Nephron progenitor cell (in vitro differentiated cells): ENCODE data around the gene FSTL4.

ENCODE experiments used
- DNase-seq: peaks from one replicate; pipeline ENCODE4 v3.0.0; 2021
- H3K27ac Mint-ChIP-seq: 2 replicates; pipeline ENCODE4 v1.8.0; 2021; ENCODE audit warnings: mild to moderate bottlenecking, moderate library complexity, mixed read lengths
- H3K27me3 Mint-ChIP-seq: 2 replicates; pipeline ENCODE4 v1.8.0; 2021; ENCODE audit warnings: mild to moderate bottlenecking, low read depth, mixed read lengths; ENCODE audit not compliant: poor library complexity
- H3K36me3 Mint-ChIP-seq: 2 replicates; pipeline ENCODE4 v1.8.0; 2021; ENCODE audit warnings: low read depth, mixed read lengths
- H3K4me1 Mint-ChIP-seq: 2 replicates; pipeline ENCODE4 v1.8.0; 2021; ENCODE audit warnings: mixed read lengths
- H3K4me3 Mint-ChIP-seq: 2 replicates; pipeline ENCODE4 v1.8.0; 2021; ENCODE audit warnings: mild to moderate bottlenecking, moderate library complexity, mixed read lengths
- H3K9me3 Mint-ChIP-seq: 2 replicates; pipeline ENCODE4 v1.8.0; 2021; ENCODE audit warnings: mild to moderate bottlenecking, moderate library complexity, mixed read lengths
- TF ChIP-seq, protein P1 (sequence below): fragments of 200-600 bp; sonication (generic); IDR thresholded peaks from 2 replicates; pipeline ENCODE4 v1.5.0; 2021; ENCODE audit warnings: antibody characterized with exemption

FSTL4 gene

DNA sequence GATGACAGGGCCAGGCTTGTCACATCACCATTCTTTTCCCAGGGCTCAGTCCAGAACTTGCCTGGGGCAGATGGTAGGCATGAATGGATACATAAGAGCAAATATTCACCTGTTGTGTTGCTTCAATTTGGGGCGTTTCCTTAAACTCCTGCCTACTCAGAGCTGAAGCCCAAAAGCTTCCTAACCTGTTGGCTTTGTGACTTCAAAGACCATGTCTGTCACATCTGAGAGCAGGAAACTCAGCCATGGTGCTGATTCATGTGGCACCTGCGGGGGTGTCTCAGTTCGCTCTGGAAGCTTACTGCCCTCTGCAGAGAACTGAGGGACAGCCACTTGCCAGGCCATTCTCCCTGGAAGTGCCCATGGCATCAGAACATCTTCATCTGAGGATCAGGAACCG, 313.9 kb downstream of the FSTL4 start:
- Mint-ChIP-seq H3K27me3 (no peaks in the 10 kb centered on the region), H3K9me3 (no peaks in the 10 kb centered on the region), H3K4me1 (peaks cover 7% of the 10 kb centered on the region), H3K27ac (no peak overlapping the region), H3K36me3 (no peaks in the 10 kb centered on the region), H3K4me3 (no peak overlapping the region)
- TF ChIP-seq, protein P1, sequence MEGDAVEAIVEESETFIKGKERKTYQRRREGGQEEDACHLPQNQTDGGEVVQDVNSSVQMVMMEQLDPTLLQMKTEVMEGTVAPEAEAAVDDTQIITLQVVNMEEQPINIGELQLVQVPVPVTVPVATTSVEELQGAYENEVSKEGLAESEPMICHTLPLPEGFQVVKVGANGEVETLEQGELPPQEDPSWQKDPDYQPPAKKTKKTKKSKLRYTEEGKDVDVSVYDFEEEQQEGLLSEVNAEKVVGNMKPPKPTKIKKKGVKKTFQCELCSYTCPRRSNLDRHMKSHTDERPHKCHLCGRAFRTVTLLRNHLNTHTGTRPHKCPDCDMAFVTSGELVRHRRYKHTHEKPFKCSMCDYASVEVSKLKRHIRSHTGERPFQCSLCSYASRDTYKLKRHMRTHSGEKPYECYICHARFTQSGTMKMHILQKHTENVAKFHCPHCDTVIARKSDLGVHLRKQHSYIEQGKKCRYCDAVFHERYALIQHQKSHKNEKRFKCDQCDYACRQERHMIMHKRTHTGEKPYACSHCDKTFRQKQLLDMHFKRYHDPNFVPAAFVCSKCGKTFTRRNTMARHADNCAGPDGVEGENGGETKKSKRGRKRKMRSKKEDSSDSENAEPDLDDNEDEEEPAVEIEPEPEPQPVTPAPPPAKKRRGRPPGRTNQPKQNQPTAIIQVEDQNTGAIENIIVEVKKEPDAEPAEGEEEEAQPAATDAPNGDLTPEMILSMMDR = no peak
- DNase-seq = no peak

DNA sequence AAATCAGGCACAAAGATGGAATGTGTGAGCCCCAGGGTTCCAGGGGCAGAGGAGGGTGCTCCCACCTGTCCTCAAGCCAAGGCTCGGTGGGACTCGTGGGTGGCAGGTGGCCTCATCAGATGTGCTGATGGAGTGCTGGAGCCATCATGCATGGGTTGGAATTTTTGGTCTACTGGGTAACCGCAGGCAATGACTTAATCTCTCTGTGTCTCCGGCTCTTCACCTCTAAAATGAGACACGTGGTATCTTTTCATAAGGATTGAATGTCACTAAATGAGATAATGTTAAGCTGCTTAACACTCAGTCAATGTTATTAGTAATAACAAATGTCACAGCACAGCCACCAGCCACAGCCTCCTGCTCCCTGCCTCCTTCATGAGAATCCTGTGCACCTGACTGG, 315.0 kb downstream of the FSTL4 start:
- no peak for DNase-seq
- H3K27ac Mint-ChIP-seq = no peak overlapping the region
- no peaks in the 10 kb centered on the region for H3K36me3 Mint-ChIP-seq
- no peaks in the 10 kb centered on the region for H3K27me3 Mint-ChIP-seq
- peaks cover 7% of the 10 kb centered on the region for H3K4me1 Mint-ChIP-seq
- no peaks in the 10 kb centered on the region for H3K9me3 Mint-ChIP-seq
- TF ChIP-seq, protein P1 = no peak
- H3K4me3 Mint-ChIP-seq = no peak overlapping the region

GRCh38 chr5:133296624-133297023, 315.7 kb downstream of the FSTL4 start:
- Mint-ChIP-seq H3K36me3 (no peaks in the 10 kb centered on the region), H3K27ac (no peak overlapping the region), H3K4me1 (peaks cover 7% of the 10 kb centered on the region), H3K9me3 (no peaks in the 10 kb centered on the region), H3K27me3 (no peaks in the 10 kb centered on the region), H3K4me3 (no peak overlapping the region)
- TF ChIP-seq, protein P1 = no peak
- DNase-seq = no peak

DNA sequence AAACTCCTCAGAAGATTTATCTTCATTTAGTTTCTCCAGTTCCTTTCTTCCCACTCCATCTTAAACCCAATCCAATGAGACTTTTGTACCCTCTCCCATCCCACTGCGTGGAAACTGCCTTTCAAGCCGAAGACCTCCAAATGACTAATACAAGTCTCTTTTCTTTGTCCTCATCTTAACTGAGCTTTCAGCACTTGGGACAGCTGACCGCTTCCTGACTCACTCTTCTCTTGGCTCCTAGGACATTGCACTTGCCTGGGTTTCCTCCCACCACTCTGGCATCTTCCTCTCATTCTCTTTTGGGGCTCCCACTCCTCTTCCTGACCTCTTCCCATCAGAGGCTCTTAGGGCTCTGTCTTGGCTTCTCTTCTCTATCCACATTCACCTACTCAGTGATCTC, 316.8 kb downstream of the FSTL4 start:
- H3K4me1 Mint-ChIP-seq = peaks cover 7% of the 10 kb centered on the region
- TF ChIP-seq, protein P1 = no peak
- no peak overlapping the region for H3K4me3 Mint-ChIP-seq
- no peaks in the 10 kb centered on the region for H3K27me3 Mint-ChIP-seq
- H3K27ac Mint-ChIP-seq = no peak overlapping the region
- H3K9me3 Mint-ChIP-seq = no peaks in the 10 kb centered on the region
- H3K36me3 Mint-ChIP-seq = no peaks in the 10 kb centered on the region
- no peak for DNase-seq

- TF ChIP-seq, protein P1 = no peak
- no peaks in the 10 kb centered on the region for H3K36me3 Mint-ChIP-seq
These were observed 318.0 kb downstream of the FSTL4 start for GRCh38 chr5:133294380-133294779.

DNA sequence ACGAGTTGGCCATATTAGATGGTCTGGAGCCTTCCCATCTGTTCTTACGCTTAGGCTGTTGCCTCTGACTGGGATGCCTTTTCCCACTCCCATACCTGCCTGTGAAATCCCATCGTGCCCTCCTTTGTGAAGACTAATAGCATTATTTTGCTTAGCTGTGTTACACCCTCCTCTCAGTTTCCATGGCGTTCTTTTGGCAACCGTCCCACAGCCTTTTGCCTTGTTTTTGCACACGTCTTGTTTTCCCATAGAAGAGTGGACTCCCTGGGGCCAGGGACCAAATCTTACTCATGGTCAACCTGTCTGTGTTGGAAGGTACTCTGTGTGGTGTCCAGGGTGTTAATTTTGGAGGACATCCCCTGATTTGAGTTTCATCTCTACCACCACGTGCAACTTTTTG, 318.4 kb downstream of the FSTL4 start:
- H3K27ac Mint-ChIP-seq = no peak overlapping the region
- TF ChIP-seq, protein P1 = no peak
- no peak overlapping the region for H3K4me3 Mint-ChIP-seq
- H3K27me3 Mint-ChIP-seq = peaks cover 4% of the 10 kb centered on the region
- no peaks in the 10 kb centered on the region for H3K9me3 Mint-ChIP-seq
- no peak for DNase-seq
- peaks cover 2% of the 10 kb centered on the region for H3K4me1 Mint-ChIP-seq
- H3K36me3 Mint-ChIP-seq = no peaks in the 10 kb centered on the region

More at GRCh38 chr5:133294380-133294779, 318.0 kb downstream of the FSTL4 start:
- Mint-ChIP-seq H3K4me1 (peaks cover 7% of the 10 kb centered on the region), H3K27ac (no peak overlapping the region), H3K27me3 (peaks cover 4% of the 10 kb centered on the region), H3K4me3 (no peak overlapping the region), H3K9me3 (no peaks in the 10 kb centered on the region)
- no peak for DNase-seq
